Glomerular visceral epithelial cell (primary cell): ENCODE results near the gene AKAP6.
A peak's percentile ranks its signal among the peaks of the same experiment; 100 is the strongest.
"Not testable (repeated sequence)": the region's sequence is repeated elsewhere in the genome, so short reads cannot be mapped to it uniquely, and the experiment has no call there.

Experiments used
- DNase-seq: peaks from one replicate; pipeline ENCODE4 v3.0.0-alpha.2; 2016; ENCODE audit errors: extremely low spot score

The AKAP6 gene

DNA sequence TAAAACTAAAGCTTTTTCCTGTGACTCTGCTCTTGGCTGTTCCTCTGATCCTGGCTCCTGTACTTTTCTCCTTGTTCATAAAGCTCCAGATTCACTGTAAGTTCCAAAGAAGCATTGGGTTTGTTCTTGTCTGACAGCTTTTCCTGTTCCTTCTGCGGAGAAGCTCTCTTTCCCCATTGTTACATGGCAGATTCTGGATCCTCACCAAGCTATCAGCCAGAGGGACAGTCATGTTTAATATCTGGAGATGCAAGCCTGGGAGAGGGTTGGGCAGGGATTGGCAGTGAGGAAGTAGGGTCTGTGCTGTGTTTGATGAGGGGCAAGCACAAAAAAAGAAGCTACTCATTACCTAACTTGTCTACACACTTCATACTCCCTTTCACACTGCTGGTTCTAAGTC, 107.9 kb downstream of the AKAP6 start:
- DNase-seq: no peak

DNA sequence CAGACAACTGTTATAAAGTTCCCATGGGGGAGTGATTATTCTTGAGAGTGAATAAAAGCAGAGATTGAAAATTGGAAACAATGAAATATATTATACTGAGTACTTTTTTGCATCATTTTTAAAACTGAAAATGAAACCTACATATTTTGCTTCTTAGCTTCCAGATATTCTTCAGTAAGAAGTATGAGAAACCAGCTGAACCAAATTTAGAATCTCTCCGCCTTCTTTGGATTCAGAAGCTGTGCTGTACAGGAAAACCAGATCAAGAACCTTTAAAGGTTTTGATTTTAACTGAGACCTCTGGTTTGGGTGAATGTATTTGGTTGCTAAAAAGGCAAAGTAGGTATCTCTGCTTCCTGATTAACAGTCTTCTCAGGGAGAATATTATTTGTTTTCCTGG, 109.4 kb downstream of the AKAP6 start:
- no peak for DNase-seq

DNA sequence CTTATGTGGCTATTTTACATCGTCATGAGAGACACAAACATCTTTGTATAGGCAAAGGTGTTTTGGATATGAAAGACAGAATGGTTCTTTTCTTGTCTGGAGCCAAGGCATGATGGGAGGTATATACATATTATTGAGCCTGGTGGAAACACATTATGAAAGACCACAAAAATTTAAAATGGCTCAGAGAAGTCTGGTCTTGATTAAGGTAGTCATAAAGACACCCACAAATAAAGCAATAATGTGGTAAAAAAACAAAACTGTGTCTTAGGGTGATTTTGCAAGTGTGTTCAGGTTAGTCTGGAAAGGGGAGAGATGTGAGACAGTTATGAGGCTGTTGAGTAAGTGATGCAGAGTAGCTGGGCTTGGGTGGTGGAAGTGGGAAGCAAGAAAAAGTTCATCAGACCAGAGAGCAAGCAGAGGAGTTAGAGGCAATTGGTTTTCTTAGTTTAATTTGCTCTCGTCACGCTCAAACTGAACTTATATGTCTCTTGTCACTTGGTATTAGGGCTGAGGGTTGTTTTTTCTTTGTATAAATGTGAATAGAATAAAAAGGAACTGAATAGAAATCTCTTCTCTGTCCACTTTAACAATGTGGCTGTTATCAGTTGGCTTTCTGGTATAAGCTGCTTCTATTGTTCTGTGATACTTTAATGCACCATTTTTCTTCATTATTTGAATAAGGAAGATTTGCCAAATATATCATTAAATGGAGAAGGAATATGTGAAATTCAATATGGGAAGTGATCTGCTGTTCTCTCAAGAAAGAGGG, 115.0 kb downstream of the AKAP6 start:
- no peak for DNase-seq

DNA sequence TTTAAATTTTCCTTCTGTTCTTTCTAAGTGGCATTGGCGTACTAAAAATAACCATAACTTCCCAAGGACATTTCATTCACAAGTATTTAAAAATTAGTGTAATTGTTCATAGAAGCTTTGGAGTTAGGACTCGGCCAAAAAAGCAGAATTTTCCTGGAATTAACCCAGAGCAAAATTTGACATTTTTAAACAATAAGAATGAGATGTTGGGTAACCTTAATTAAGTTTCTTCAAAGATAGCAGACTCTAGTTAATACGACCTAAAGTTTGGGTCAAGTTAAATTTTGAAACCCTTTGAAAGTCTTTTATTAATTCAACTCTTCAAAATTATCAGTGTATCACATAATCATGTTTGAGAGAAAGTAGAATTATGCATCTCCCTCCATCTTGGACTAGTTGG, 118.3 kb downstream of the AKAP6 start:
- DNase-seq: no peak

DNA sequence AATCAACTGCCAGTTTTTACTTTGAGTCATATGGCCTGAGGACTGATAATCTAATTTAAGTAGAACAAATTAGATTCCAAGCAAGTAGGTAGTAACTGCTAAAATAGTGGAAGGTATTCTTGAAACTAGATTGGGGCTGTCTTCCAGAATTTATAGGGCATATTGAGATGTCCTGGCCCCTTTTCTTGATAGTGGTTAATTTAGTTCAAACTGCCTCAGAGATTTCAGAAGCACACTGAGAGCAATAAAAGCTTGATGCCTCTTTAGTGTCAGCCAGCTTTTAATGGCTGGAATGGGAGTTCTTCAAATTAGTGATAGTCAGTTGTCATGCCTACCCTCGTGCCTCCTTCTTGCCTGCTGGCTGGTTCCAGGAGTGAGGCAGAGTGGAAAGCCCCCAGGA, 120.5 kb downstream of the AKAP6 start:
- DNase-seq: no peak

DNA sequence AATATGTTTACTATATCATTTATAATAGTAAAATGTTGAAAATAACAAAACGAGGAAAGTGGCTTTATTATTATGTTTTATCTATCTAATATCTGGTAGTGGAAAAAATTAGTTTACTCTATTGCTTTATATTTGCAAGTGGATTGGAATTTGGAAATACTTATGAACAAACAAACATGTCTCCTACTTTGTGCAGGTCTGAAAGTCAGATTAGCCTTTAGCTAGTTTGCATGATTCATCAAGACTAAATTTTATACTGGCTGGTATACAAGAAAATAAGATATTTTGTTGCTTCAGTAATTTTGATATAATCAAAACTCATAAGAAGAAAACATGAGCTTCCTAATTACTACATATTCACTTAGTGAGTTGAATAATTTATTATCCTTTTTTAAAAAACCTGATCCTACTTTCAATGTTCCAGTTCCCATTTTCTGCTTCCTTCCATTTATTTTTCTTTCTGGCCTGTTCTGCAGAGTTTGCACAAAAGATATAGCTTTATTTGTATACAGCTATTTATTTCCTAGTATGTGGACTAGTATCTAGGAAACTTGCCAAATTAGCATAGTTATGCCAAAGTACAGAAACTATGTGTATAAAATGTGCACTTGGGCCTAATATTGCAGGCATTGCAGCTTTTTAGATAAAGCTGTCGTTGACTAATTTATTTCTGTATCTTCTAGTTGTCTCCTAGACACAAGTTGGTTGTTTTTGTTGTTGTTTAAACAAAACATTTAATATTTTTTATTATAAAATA, 122.0 kb downstream of the AKAP6 start:
- DNase-seq: no peak

DNA sequence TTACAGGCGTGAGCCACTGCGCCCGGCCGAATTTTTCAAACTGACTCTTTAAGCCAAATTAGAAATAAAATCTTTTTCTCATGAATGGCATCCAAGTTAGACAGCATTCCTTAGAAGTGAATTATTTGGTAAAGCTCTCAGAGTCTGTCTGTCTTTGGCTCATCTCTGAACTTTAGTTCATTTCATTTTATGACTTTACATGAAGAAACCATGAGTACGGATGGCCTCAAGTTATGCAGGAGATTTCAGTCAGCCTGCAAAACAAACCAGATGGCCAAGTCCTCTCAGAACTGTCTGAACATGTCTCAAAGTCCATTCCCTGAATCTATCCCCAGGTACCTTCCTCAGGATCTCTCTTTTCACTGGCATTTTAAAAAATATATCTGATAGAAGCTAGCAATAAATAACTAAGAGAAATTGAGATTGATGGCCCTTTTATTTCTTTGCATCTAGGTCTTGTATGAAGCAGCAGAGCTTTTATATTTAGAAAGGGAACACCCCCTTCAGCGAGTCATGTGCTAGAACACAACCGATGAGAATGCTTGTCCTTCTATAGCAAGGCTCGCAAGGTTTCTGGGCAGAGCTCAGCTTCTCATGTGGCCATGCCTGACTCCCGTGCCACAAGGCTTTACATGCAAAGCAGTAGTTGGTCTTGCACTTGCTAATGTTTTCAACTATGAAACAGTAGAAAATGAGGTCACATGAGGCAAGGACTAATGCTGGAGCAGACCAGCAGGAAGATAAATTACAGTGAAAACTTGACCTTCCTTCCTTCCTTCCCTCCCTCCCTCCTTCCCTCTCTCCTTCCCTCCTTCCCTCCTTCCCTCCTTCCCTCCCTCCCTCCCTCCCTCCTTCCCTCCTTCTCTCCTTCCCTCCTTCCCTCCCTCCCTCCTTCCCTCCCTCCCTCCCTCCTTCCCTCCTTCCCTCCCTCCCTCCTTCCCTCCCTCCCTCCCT, 125.0 kb downstream of the AKAP6 start:
- DNase-seq: no peak

DNA sequence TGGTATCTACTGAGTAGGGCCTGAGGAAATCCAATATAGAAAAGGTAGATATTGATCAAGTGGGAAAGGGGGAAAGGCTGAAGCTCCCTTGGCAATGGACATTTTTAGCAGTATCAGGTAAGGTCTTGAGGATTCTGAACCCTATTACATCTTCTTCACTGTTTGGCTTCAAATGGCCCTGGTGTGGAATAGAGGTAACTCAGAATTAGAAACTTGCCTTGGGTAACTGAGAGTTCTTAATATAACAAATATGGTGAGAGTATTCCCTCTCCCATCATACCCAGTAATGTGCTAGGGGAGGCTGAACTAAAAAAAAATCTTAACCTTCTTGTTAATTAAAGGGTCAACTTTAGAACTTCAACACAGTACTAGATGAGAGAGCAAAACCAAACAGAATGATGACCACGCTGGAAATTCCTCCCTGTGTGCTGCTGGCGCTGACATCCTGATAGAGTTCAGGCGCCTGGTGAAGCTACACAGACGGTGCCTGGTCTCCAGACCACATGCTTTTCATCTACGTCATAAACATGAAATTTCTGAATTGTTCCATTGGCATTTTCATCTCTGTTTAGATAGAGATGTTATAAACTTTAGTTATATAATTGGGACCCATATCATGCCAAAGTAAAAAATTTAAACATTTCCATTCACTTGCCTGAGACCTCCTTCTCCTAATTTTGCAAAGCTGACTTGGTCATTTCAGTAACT, 128.3 kb downstream of the AKAP6 start:
- no peak for DNase-seq

DNA sequence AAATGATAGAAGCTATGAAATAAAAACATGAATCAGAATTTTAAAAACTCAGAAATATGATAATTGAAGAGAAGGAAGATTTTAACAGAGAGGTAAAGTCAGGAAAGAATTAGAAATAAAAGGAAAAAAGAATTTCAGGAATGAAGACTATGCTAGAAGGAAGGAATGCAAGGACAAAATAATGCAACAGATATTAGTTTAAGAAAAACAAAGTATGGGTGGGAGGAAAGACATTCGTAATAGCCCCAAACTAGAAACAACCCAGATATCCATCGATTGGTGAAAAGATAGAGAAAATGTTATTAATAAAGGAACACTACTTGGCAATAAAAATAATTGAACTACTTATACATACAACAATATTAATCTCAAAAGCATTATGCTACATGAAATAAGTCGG, 129.6 kb downstream of the AKAP6 start:
- DNase-seq: no peak

DNA sequence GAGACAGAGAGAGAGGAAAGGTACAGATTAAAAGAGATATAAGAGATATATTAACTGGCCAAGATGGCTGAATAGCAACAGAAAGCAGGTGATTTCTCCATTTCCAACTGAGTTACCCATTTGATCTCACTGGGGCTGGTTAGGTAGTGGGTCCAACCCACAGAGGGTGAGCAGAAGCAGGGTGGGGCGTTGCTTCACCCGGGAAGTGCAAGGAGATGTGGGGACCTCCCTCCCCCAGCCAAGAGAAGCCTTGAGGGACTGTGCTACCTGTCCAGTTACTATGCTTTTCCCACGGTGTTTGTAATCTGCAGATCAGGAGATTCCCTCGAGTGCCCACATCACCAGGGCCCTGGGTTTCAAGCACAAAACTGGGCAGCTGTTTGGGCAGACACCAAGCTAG, 131.2 kb downstream of the AKAP6 start:
- no peak for DNase-seq

DNA sequence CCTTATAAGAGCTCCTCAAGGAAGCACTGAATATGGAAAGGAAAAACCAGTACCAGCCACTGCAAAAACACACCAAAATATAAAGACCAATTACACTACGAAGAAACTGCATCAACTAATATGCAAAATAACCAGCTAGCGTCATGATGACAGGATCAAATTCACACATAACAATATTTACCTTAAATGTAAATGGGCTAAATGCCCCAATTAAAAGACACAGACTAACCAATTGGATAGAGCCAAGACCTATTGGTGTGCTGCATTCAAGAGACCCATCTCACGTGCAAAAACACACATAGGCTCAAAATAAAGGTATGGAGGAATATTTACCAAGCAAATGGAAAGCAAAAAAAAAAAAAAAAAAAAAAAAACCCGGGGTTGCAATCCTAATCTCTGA, 133.5 kb downstream of the AKAP6 start:
- DNase-seq: not testable (repeated sequence)

DNA sequence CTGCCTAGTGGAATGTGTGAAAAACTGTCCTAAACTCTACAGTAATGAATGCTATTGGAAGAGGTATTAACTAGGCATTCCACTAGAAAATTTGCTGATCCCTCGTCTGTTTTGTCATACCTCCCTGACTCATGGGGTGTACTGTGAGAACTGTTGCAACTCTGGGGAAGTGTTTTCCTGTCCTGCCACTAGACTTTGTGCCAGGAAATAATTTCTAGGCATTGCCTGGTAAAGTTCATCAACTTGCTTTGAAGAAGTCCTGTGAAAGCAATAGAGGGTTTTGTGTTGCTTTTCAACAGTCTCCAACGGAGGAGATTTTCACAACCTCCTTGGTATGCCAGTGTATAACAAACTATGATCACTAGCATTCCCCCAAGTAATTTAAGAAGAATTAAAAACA, 139.9 kb downstream of the AKAP6 start:
- peak; percentile 47 for DNase-seq

DNA sequence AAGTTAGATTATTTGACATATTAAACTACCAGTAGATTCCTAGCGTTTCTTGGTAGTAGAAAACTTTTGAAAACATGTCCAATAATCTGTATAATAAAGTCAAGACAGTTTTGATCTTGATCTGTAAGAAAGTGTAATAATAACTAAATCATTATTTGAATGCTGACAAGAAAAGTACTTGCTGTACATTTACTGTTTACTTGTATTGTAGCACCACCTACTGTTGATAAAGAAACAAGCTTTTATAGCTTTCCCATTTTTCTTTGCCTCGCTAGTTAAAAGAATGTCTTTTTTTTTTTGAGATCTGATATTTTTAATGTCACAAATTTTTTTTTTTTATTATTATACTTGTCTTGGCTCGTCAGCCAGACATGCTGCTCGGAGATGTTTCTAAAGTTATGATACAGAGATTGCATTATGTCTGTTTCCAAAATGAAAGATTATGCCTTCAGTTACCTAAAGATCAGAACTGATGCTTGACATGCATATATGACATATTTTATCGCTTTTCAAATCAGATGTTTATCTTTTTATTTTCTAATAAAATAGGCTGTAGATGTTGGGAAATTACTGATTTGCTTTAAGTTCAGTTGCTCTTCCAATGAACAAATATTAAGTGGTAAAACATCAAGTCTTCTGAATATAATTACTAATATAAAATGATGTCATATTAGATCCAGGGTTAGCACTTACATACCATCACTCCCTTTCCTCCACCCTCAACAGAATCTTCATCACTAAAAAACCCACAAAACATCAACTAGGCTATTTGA, 140.5 kb downstream of the AKAP6 start:
- DNase-seq: peak; percentile 31

DNA sequence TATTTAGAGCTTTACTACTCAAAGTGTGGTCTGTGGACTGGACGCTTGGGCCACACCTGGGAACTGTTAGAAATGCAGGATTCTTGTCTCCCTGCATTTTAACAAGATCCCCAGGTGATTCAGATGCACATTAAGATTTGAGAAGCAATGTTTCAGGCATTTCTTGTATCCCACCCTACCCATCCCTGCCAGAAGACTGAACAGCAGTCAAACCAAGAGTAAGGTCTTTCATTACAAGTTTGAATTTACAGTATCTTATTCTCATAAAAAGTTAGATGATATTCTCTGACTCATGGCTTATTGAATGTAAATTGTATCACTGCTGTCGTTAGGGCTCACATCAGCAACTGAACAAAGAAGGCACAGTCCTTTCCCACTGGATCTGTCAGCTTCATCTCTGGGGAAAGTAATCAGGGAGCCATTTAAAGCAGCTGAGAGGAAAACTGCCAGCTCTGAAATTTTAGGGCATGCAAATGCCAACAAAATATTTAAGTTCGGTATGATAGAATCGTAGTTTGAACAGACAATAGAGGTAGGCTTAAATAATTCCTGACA, 141.1 kb downstream of the AKAP6 start:
- DNase-seq: no peak

DNA sequence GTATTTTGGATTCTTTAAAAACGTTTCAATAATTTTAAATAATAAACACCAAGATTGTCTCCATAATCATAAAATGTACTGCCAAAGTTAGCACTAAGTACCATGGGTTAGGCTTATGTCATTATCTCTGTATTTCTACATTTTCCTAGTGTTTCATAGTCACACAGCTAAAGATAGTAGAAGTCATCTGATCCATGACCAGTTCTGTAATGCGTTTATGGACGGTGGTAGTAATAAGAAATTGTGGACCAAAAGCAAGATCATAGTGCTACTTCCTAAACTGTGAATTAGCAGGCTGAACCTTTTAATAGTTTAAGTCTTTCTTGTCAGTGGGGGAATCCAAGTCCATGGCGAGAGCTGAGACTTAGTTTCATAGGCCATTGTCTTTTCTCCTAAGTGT, 142.1 kb downstream of the AKAP6 start:
- DNase-seq: no peak

DNA sequence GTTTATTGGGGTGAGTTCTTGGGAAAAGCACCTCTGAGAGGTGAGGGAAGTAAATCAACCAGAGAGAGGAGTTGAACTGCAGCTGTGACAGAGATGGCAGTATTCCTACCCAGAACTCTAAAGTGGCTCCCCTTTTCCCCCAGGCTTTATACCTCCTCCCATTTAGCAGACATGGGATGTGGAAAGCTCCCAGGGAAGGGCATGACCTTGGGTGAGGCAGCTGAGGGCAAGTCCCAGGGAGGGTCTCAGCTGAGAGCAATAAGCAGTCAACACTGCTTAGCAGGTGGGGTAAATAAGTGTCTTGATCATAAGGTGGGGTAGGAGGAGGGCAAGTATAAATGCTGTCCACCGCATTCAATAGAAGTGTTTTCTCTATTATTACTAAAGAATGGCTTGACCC, 143.0 kb downstream of the AKAP6 start:
- no peak for DNase-seq

DNA sequence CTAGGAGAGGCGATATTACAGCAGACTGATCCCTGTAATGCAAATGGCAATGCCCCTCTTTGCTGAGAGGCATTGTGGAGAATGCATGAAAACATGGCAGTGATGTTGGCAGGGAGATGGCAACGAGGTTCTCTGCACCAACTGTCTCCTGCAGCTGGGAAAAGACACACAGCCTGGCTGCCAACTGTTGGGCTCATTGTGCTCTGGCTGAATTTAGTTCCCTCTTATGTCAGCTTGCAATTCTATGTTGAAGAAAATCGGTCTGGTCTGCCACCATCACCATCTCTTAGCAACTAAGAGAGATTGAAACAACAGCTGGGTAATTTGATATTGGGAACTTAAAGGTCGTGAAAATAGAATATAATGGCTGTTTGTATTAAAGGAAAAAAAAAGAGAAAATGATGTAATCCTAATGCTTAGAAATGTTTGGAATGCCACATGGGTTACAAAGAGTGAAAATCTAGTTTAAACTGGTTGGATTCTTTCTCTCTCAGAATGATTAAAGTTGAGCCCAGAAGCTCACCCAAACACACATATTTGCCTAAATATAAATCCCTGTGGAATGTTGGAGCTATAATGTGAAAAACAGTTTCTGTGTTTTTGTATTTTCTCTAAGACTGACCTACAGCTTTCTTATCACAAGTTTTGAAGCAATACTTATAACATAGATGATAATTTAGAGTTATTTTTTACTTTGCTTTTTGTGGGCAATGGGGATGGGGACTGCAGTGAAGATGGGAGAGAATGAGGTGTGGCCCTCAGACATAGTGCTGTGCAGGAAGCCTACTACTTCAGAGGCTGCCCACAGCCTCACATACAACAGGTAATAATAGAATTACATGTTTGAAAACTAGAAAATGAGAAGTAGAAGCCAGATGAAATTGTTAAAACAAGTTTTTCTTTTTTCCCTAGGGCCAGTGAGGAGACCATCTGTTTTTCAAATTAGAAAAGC, 143.7 kb downstream of the AKAP6 start:
- DNase-seq: peak; percentile 68

DNA sequence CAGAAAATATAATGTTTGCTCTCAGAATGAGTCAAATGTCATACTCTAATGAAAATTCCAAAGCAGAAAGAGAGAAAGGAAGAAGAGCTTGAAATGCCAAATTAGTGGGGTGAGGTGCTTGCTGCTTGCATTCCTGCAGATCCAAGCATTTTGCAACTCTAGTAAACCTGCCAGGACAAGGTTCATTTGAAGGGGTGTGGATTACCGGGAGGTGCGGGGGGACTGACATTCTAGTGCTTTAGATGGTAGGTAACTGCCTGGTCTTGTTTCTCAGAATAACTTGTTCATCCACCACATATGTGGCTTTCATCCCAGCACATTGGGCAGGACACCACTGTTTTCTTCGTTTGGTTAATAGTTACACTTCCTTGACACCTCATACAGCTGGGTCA, 144.4 kb downstream of the AKAP6 start:
- DNase-seq: peak; percentile 81

DNA sequence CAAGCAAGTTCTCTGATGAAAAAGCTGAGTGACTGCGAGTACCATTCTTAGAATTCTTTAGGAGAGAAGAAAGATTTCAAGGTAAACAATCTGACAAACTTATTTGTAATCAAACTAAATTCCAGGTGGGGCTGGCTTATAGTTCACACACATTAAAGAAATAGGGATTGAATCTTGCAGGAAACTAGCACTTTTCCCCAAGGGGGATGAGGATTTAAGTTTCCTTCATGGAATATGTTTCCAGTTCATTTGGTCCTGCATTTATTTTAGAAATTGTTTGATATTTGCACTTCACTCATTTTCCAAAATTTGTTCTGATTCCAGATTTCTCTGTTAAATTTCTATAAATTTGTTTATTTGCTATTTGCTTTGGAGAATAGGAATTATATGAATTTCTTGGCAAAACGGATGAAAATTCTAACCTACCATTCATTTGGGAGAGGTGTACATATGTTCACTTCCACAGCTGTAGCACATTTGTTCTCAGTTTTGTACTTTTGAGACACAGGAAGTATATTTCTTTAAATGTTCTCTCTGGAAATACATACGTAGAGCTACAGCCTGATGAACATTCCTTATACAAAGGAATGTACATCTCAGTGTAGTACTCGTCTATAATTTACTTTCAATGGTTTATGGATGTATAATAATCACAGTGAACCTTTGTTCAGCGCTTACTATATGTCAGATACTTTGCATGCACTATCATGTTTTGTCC, 145.5 kb downstream of the AKAP6 start:
- no peak for DNase-seq
